ENCODE results near the gene PPBP. TPM values are rescaled to one million over a fixed set of nuclear protein-coding genes. Genes with fewer than 3 reads are reported as not detected.
A peak's percentile ranks its signal among the peaks of the same experiment; 100 is the strongest.

The PPBP gene
- total and polyA plus RNA-seq, 9 of the 15 experiments (the other 6 are each of a cell fraction or from before 2014, with no cell fraction given) = 0.17 to 0.55 (median 0.29) TPM; not detected in 4

- H3K4me2 ChIP-seq (ENCODE audit: insufficient read depth, low read length) = no peak overlapping the region
- H2AFZ ChIP-seq (ENCODE audit: low read depth, low read length) = peak overlapping the region; percentile 69
- no TSS peak for BruUV-seq (replicated peaks)
- peak; percentile 62 for ATAC-seq
- in situ Hi-C loops (cut with MboI) = no loop called here
- H3K27me3 ChIP-seq (ENCODE audit: control insufficient read depth in 2 of 2, insufficient read depth in 2 of 2, low read length in 2 of 2) = no peaks in the 10 kb centered on the region
- TF ChIP-seq SRSF3 (IDR thresholded peaks at IDR 0.05; ENCODE audit: insufficient read depth, low read length) (no peak), NFE2 (IDR thresholded peaks at IDR 0.05; ENCODE audit: low read depth) (no peak), CCNT2 (IDR thresholded peaks at IDR 0.05; ENCODE audit: borderline replicate concordance, extremely low read depth, insufficient read length, low read depth, low read length) (no peak), L3MBTL2 (IDR thresholded peaks at IDR 0.05) (no peak), NFE2L1 (tag; IDR thresholded peaks at IDR 0.05; ENCODE audit: borderline replicate concordance, low read depth) (no peak), POLR3G (IDR thresholded peaks at IDR 0.05; ENCODE audit: extremely low read depth, insufficient read length, insufficient replicate concordance) (no peak), ZNF175 (CRISPR knock-in tag; IDR thresholded peaks at IDR 0.05; ENCODE audit: low read depth) (no peak), ZNF347 (CRISPR knock-in tag; IDR thresholded peaks at IDR 0.05; ENCODE audit: low read depth) (no peak), ZNF174 (CRISPR knock-in tag; IDR thresholded peaks at IDR 0.05) (no peak), HCFC1 (IDR thresholded peaks at IDR 0.05; ENCODE audit: low read depth, low read length) (no peak), ZNF785 (CRISPR knock-in tag; IDR thresholded peaks at IDR 0.05) (no peak), NR2C1 (IDR thresholded peaks at IDR 0.05) (no peak), NR2C1 (tag; IDR thresholded peaks at IDR 0.05) (no peak), MXI1 (IDR thresholded peaks at IDR 0.05; ENCODE audit: low read depth, low read length) (no peak), ZSCAN29 (IDR thresholded peaks at IDR 0.05) (no peak), CBFA2T3 (IDR thresholded peaks at IDR 0.05) (no peak), ERF (CRISPR knock-in tag; IDR thresholded peaks at IDR 0.05) (no peak), TFAM (CRISPR knock-in tag; conservative IDR thresholded peaks at IDR 0.05) (no peak)
- ChIA-PET POLR2A (no interaction called here), CTCF (ENCODE audit: low intra/inter-chr PET ratio) (no interaction called here)
- no peak overlapping the region for H3K27ac ChIP-seq (ENCODE audit: extremely low read depth, low read depth, low read length)
- no peak overlapping the region for H3K9ac ChIP-seq (ENCODE audit: insufficient read depth in 1 of 2, low read depth in 2 of 2, low read length in 2 of 2)
- 56% methylated on average over 2 of the region's 2 CpGs for WGBS (ENCODE audit: insufficient coverage, low coverage, missing lambda C conversion rate)
- intact Hi-C loops (cut with micrococcal nuclease) = no loop called here
- DNase-seq (ENCODE audit: extremely low read depth in 1 of 4, low spot score in 3 of 4) = no peak
- no peaks in the 10 kb centered on the region for H3K79me2 ChIP-seq (ENCODE audit: control insufficient read depth, insufficient read depth, low read length)
- H4K20me1 ChIP-seq (replicated peaks; ENCODE audit: control insufficient read depth, insufficient read depth, low read length) = no peaks in the 10 kb centered on the region
- H3K4me3 ChIP-seq = no peak overlapping the region
- H3K36me3 ChIP-seq (ENCODE audit: control insufficient read depth, insufficient read depth, low read length) = no peaks in the 10 kb centered on the region
- H3K9me1 ChIP-seq (ENCODE audit: control insufficient read depth, insufficient read depth, low read length) = no peaks in the 10 kb centered on the region
- peaks cover 0 to 8% of the 10 kb centered on the region in 2 experiments; a peak in 2 of 5 replicates for H3K4me1 ChIP-seq (replicated peaks in 1 of 2; ENCODE audit: control insufficient read depth in 2 of 2, insufficient read depth in 2 of 2, low read length in 2 of 2)
- no peaks in the 10 kb centered on the region; the same call in none of the 2 replicates for H3K9me3 ChIP-seq (replicated peaks; ENCODE audit: control insufficient read depth, insufficient read depth, low read depth, low read length)
- FAIRE-seq = no peak
Observed at GRCh38 chr4:73976217-73976616, 11.8 kb downstream of the PPBP start.

Data from K562 (cell line).